ENCODE data around the gene PEX14. TPM values are rescaled to one million over a fixed set of nuclear protein-coding genes. Genes with fewer than 3 reads are reported as not detected.

The PEX14 gene
- total RNA-seq, 6 experiments from 2014 or later: 23.1 to 28.4 (median 26.0) TPM

- TF ChIP-seq CTCF (IDR thresholded peaks at IDR 0.05): no peak
- no peaks in the 10 kb centered on the region for H3K36me3 Mint-ChIP-seq (ENCODE audit: low read depth)
- no peaks in the 10 kb centered on the region for H3K4me1 Mint-ChIP-seq (ENCODE audit: low read depth)
- H3K4me3 Mint-ChIP-seq: no peak overlapping the region
- H3K27me3 Mint-ChIP-seq (ENCODE audit: insufficient read depth): no peaks in the 10 kb centered on the region; the same call in none of the 2 replicates
- H3K27ac Mint-ChIP-seq: no peak overlapping the region
- H3K9me3 Mint-ChIP-seq: no peaks in the 10 kb centered on the region
- no peak for DNase-seq
Observed at GRCh38 chr1:10623686-10624145, 149.0 kb downstream of the PEX14 start.

- no peak overlapping the region for H3K4me3 Mint-ChIP-seq
- no peaks in the 10 kb centered on the region for H3K4me1 Mint-ChIP-seq (ENCODE audit: low read depth)
- no peaks in the 10 kb centered on the region; the same call in none of the 2 replicates for H3K27me3 Mint-ChIP-seq (ENCODE audit: insufficient read depth)
- no peak for TF ChIP-seq CTCF (IDR thresholded peaks at IDR 0.05)
- H3K36me3 Mint-ChIP-seq (ENCODE audit: low read depth): no peaks in the 10 kb centered on the region
- no peak for DNase-seq
- no peak overlapping the region; the same call in 1 of the 2 replicates for H3K27ac Mint-ChIP-seq
- no peaks in the 10 kb centered on the region for H3K9me3 Mint-ChIP-seq
Observed at GRCh38 chr1:10624256-10625050, 149.7 kb downstream of the PEX14 start.

- H3K4me3 Mint-ChIP-seq: no peak overlapping the region
- H3K4me1 Mint-ChIP-seq (ENCODE audit: low read depth): no peaks in the 10 kb centered on the region
- DNase-seq: no peak
- H3K27me3 Mint-ChIP-seq (ENCODE audit: insufficient read depth): no peaks in the 10 kb centered on the region; the same call in none of the 2 replicates
- no peak for TF ChIP-seq CTCF (IDR thresholded peaks at IDR 0.05)
- H3K9me3 Mint-ChIP-seq: no peaks in the 10 kb centered on the region
- H3K36me3 Mint-ChIP-seq (ENCODE audit: low read depth): no peaks in the 10 kb centered on the region
- H3K27ac Mint-ChIP-seq: no peak overlapping the region
Observed at GRCh38 chr1:10625076-10625475, 150.3 kb downstream of the PEX14 start.

- Mint-ChIP-seq H3K4me1 (ENCODE audit: low read depth) (no peaks in the 10 kb centered on the region), H3K4me3 (no peak overlapping the region), H3K27me3 (ENCODE audit: insufficient read depth) (no peaks in the 10 kb centered on the region; the same call in none of the 2 replicates), H3K9me3 (no peaks in the 10 kb centered on the region), H3K27ac (no peak overlapping the region), H3K36me3 (ENCODE audit: low read depth) (no peaks in the 10 kb centered on the region)
- DNase-seq: no peak
- no peak for TF ChIP-seq CTCF (IDR thresholded peaks at IDR 0.05)
Observed at GRCh38 chr1:10625554-10625953, 150.8 kb downstream of the PEX14 start.

GRCh38 chr1:10626131-10626731 is 151.5 kb downstream of the PEX14 start:
- H3K4me3 Mint-ChIP-seq: no peak overlapping the region
- DNase-seq: no peak
- no peak overlapping the region for H3K27ac Mint-ChIP-seq
- H3K27me3 Mint-ChIP-seq (ENCODE audit: insufficient read depth): no peaks in the 10 kb centered on the region; the same call in none of the 2 replicates
- TF ChIP-seq CTCF (IDR thresholded peaks at IDR 0.05): no peak
- no peaks in the 10 kb centered on the region for H3K4me1 Mint-ChIP-seq (ENCODE audit: low read depth)
- H3K36me3 Mint-ChIP-seq (ENCODE audit: low read depth): no peaks in the 10 kb centered on the region
- H3K9me3 Mint-ChIP-seq: no peaks in the 10 kb centered on the region

Data from HFFc6 (cell line).